ENCODE data around the gene TMEM164.

Gene TMEM164

GRCh38 chrX:110004215-110004614 lies 1.3 kb downstream of the TMEM164 start:
- no peak for DNase-seq

- no peak for DNase-seq
Measured at GRCh38 chrX:110004731-110005369, 1.9 kb downstream of the TMEM164 start.

GRCh38 chrX:110006161-110006560 lies 3.2 kb downstream of the TMEM164 start:
- no peak for DNase-seq

GRCh38 chrX:110006821-110007375 lies 4.0 kb downstream of the TMEM164 start:
- no peak for DNase-seq

GRCh38 chrX:110008011-110008635 lies 5.2 kb downstream of the TMEM164 start:
- DNase-seq = no peak

GRCh38 chrX:110012818-110013485 lies 10.0 kb downstream of the TMEM164 start:
- no peak for DNase-seq

GRCh38 chrX:110013968-110014367 lies 11.1 kb downstream of the TMEM164 start:
- DNase-seq = no peak

GRCh38 chrX:110015032-110015431 lies 12.1 kb downstream of the TMEM164 start:
- DNase-seq = no peak

- DNase-seq = no peak
Measured at GRCh38 chrX:110015915-110016314, 13.0 kb downstream of the TMEM164 start.

GRCh38 chrX:110020536-110020935 lies 17.6 kb downstream of the TMEM164 start:
- DNase-seq = no peak

GRCh38 chrX:110021258-110022022 lies 18.5 kb downstream of the TMEM164 start:
- DNase-seq = no peak

- DNase-seq = no peak
Measured at GRCh38 chrX:110022599-110023448, 19.9 kb downstream of the TMEM164 start.

GRCh38 chrX:110025395-110025794 lies 22.5 kb downstream of the TMEM164 start:
- no peak for DNase-seq

- DNase-seq = no peak
Measured at GRCh38 chrX:110026099-110026844, 23.4 kb downstream of the TMEM164 start.

- no peak for DNase-seq
Measured at GRCh38 chrX:110032534-110033147, 29.7 kb downstream of the TMEM164 start.

GRCh38 chrX:110034036-110034435 lies 31.1 kb downstream of the TMEM164 start:
- DNase-seq = no peak

- DNase-seq = no peak
Measured at GRCh38 chrX:110036162-110037033, 33.5 kb downstream of the TMEM164 start.

GRCh38 chrX:110037178-110037577 lies 34.3 kb downstream of the TMEM164 start:
- DNase-seq = no peak

GRCh38 chrX:110038900-110039299 lies 36.0 kb downstream of the TMEM164 start:
- no peak for DNase-seq

GRCh38 chrX:110041980-110042379 lies 39.1 kb downstream of the TMEM164 start:
- no peak for DNase-seq

Measured in T-helper 9 cell (primary cell).